K562 (cell line): ENCODE data around the gene CNOT6L. TPM values are rescaled to one million over a fixed set of nuclear protein-coding genes. Genes with fewer than 3 reads are reported as not detected.

Experiments used
- AFF4 ChIP-seq: sonication (generic); formaldehyde crosslinking; IDR thresholded peaks from 2 replicates; pipeline ENCODE4 v1.8.0; 2023; ENCODE audit warnings: mild to moderate bottlenecking, missing genetic modification reagents
- ARID2 ChIP-seq: fragments of 450-650 bp; IDR thresholded peaks from 2 replicates; pipeline ENCODE4 v1.6.1; 2017; ENCODE audit warnings: antibody characterized with exemption, mild to moderate bottlenecking
- CHCHD3 ChIP-seq: fragments of 250-450 bp; sonication (Bioruptor Pico); IDR thresholded peaks from 2 replicates; pipeline ENCODE4 v2.1.2; 2022; ENCODE audit warnings: mild to moderate bottlenecking
- CHD7 ChIP-seq: fragments of 200-600 bp; sonication (generic); IDR thresholded peaks from one replicate; pipeline ENCODE4 v1.6.1; 2012; ENCODE audit warnings: mild to moderate bottlenecking, low read depth, low read length, inconsistent platforms
- CREM ChIP-seq: IDR thresholded peaks from 2 replicates; pipeline ENCODE4 v1.6.1; 2014; ENCODE audit warnings: antibody characterized with exemption, low read depth
- FOXK2 ChIP-seq, 2 experiments: fragments of 450-650 bp; IDR thresholded peaks in 1 of 2; conservative IDR thresholded peaks in 1 of 2; 2 replicates each; pipeline ENCODE4 v1.6.1; 2016; ENCODE audit warnings: low read depth in 2 of 2, mild to moderate bottlenecking in 1 of 2
- HDAC1 ChIP-seq, 2 experiments: fragments of 450-650 bp; IDR thresholded peaks; 2 replicates each; pipeline ENCODE4 v1.6.1; 2016 to 2017; ENCODE audit warnings: inconsistent platforms in 1 of 2, mild to moderate bottlenecking in 1 of 2, moderate library complexity in 1 of 2
- HDGF ChIP-seq: fragments of 450-650 bp; IDR thresholded peaks from 2 replicates; pipeline ENCODE4 v1.6.1; 2016
- JUND ChIP-seq, 2 experiments: IDR thresholded peaks; 2 replicates in 1 of 2; 3 replicates in 1 of 2; pipeline ENCODE4 v1.6.1; 2011; ENCODE audit warnings: borderline replicate concordance in 2 of 2, low read depth in 2 of 2, low read length in 2 of 2, improper control_type of control experiment in 1 of 2, missing biosample characterization in 1 of 2, missing genetic modification characterization in 1 of 2, missing genetic modification reagents in 1 of 2
- PKNOX1 ChIP-seq: fragments of 450-650 bp; IDR thresholded peaks from 2 replicates; pipeline ENCODE4 v1.6.1; 2016
- TBP ChIP-seq: optimal IDR thresholded peaks from 2 replicates; pipeline ENCODE3; 2011; ENCODE audit warnings: low read depth, low read length, improper control_type of control experiment
- polyA plus RNA-seq, 8 experiments: library from polyadenylated mRNA; depleted of rRNA in 4 of 8; stranded (reverse) in 5 of 8; unstranded in 3 of 8; fragments of >200 nt; fragmentation: Nextera tagmentation in 2 of 8; fragmentation: Illumina TruSeq in 1 of 8; extraction: Ambion mirVana in 2 of 8; extraction: Trizol in 1 of 8; gene quantifications; 2 replicates each; pipeline versions ENCODE4 v1.2.1 to v1.2.3, GENCODE V29; 2011 to 2014; ENCODE audit warnings: inconsistent platforms in 1 of 8, missing spikeins in 1 of 8
- total RNA-seq, 7 experiments: library from RNA; depleted of rRNA in 6 of 7; stranded (reverse); fragments of >200 nt in 6 of 7; fragmentation: Illumina TruSeq in 2 of 7; extraction: Trizol in 2 of 7; gene quantifications; 2 replicates each; pipeline versions ENCODE4 v1.2.1 to v1.2.3, GENCODE V29; 2011 to 2021; ENCODE audit warnings: low replicate concordance in 1 of 7

CNOT6L gene
- total and polyA plus RNA-seq, 9 of the 15 experiments (the other 6 are each of a cell fraction or from before 2014, with no cell fraction given), result 3.7 to 27.9 (median 6.5) TPM

GRCh38 chr4:77818073-77818601 is 1.0 kb downstream of the CNOT6L start (continued):
- TF ChIP-seq HDAC1 (IDR thresholded peaks at IDR 0.05), result peak in 1 of 2 experiments; percentile 68; a peak in 2 of 4 replicates
- peak; percentile 88 for TF ChIP-seq CHD7
- peak; percentile 25 to 38; a peak in 2 of 4 replicates for TF ChIP-seq FOXK2 (conservative IDR thresholded peaks at IDR 0.05 in 1 of 2, IDR thresholded peaks at IDR 0.05 in 1 of 2; ENCODE audit: low read depth in 2 of 2)
- peak; percentile 51; the same call in 1 of the 2 replicates for TF ChIP-seq ARID2
- 0 out of 2 replicates have a peak, but pooled peaks have one; percentile 43 for TF ChIP-seq HDGF
- 0 out of 2 replicates have a peak, but pooled peaks have one; percentile 22 for TF ChIP-seq AFF4 (CRISPR knock-in tag)
- TF ChIP-seq PKNOX1, result peak; percentile 48
- TF ChIP-seq CHCHD3 (CRISPR knock-in tag), result no peak
- peak; percentile 45; the same call in 1 of the 2 replicates for TF ChIP-seq JUND (IDR thresholded peaks at IDR 0.05; ENCODE audit: borderline replicate concordance, low read depth, low read length)
- no peak; the same call in 1 of the 3 replicates for TF ChIP-seq JUND (tag; IDR thresholded peaks at IDR 0.05; ENCODE audit: borderline replicate concordance, low read depth, low read length)
- TF ChIP-seq CREM, result peak; percentile 29; the same call in 1 of the 2 replicates
- peak; percentile 31 for TF ChIP-seq TBP
